ENCODE measurements around the gene HOXC12.

- TF ChIP-seq CTCF (IDR thresholded peaks at IDR 0.05) (peak in 1 of 5 experiments; percentile 12), EP300 (IDR thresholded peaks at IDR 0.05) (peak in 1 of 2 donors; percentile 42), POLR2A (IDR thresholded peaks at IDR 0.05) (no peak)
These were observed 45.7 kb downstream of the HOXC12 start, which contains the start of gene HOXC9 for GRCh38 chr12:54000116-54001114.
